ENCODE measurements around the gene NARS2.
"Not testable (repeated sequence)": the region's sequence is repeated elsewhere in the genome, so short reads cannot be mapped to it uniquely, and the experiment has no call there.

Gene NARS2

DNA sequence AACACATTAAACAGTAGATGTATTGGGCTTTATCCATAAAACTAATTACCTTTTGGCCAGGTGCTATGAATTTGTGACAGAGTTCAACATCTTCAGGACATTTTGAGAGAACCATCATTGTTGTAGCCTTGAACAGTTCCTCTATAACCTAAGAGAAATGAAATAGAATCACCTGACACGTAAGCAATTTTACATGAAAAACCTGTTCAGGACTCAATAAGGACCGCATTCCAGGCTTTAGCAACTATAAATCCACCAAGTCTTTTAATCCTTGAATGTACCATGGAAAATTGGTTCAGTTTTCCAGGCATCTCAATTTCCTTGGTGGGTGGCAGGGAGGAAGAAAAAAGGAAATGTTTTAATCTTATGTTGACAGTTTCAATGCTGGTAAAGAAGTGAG, 96.1 kb downstream of the NARS2 start:
- no peak for DNase-seq (ENCODE audit: low read depth)

DNA sequence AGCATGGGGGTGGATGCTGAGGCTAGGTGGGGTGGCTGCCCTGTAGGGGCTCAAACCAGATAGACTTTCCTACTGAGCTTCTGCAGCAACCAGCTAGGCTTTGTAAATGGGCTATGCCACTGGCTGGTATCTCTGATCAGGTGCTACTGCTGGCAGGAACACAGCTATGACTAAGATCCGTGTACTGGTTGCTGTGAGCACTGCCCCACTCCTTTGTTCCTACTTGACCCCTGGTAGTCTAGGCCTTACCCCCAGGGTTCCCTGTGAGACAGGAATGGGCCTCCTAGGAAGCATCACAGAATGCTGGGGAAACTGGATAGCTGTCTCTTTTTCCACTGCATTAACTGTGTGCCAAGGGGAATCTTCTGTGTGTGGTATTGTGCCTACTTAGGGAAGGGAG, 98.6 kb downstream of the NARS2 start:
- DNase-seq (ENCODE audit: low read depth) = no peak

DNA sequence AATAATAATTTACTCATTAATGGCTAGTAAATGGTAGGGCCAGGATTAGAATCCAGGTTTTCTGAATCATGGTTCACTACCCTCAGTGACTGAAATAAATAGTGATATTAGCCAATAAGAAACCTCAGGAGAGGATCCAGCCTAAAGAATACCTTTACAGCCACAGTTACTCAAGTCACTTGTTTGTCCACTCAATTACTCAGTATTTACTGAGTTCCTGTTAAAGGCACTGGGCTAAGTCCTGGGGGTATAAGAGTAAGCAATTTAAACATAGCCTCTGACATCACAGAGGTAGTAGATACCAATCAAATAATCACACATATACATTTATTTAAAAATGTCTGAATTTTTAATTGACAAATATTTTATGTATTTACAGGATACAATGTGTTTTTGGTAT, 100.2 kb downstream of the NARS2 start:
- DNase-seq (ENCODE audit: low read depth) = no peak

DNA sequence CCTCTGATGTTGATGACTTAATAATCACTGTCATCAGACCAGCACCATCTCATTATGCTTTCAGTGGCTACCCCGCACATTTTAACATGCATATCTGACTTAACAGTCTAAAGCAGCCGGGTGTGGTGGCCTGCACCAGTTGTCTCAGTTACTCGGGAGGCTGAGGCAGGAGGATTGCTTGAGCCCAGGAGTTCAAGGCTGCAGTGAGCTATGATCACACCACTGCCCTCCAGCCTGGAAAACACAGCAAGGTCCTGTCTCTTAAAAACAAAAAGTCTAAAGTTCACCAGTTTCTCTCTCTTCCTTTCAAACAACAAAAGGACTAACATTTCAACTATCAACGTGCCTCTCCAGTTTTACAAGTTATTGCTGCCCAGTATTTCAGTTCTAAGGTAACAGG, 101.8 kb downstream of the NARS2 start:
- no peak for DNase-seq (ENCODE audit: low read depth)

- no peak for DNase-seq (ENCODE audit: low read depth)
Measured at GRCh38 chr11:78472382-78472781, 102.3 kb downstream of the NARS2 start.

- DNase-seq (ENCODE audit: low read depth) = no peak
Measured at GRCh38 chr11:78470861-78471442, 103.7 kb downstream of the NARS2 start.

DNA sequence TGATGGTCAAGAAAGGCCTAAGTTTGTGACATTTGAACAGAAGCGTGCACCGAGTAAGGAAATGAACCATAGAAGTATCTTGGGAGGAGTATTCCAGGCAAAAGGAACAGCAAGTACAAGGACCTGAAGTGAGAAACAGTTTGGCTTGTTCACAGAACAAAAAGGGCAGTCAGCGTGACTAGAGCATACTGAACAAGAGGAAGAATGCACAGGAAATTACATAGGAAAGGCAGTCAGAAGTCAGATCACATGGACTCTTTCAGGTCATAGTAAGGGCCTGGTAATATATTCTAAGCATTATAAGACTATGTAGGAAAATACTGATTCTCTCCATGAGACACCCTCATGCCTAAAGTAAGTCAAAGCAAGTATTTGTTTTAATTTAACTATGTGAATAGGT, 104.8 kb downstream of the NARS2 start:
- DNase-seq (ENCODE audit: low read depth) = no peak

- DNase-seq (ENCODE audit: low read depth) = no peak
Measured at GRCh38 chr11:78467931-78468330, 106.7 kb downstream of the NARS2 start.

- no peak for DNase-seq (ENCODE audit: low read depth)
Measured at GRCh38 chr11:78467370-78467769, 107.3 kb downstream of the NARS2 start.

DNA sequence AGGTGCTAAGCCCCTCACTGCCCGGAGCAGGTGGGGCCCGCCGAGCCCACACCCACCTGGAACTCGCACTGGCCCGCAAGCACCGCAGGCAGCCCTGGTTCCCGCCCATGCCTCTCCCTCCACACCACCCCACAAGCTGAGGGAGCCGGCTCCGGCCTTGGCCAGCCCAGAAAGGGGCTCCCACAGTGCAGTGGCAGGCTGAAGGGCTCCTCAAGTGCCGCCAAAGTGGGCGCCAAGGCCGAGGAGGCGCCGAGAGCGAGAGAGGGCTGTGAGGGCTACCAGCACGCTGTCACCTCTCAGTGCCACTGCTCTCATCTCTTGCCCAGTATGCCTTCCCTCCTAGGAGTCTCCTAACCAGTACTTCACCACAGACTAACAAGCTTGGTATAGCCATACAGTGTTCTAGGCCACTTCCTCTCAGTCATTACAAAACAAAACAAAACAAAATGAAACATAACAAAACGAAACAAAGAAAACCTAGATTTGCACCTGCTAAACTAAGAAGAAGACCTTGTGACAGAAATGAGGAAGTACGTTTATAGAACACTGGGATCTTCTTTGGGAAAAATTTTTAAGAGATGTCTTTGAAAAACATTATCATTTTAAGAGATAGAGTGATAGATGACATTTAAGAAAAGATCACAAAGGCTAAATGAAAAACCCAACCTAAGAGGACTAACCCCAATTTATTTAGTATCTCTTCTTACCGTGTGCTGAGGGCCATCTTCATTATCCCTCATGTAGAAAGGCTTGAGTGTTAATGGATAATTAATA, 109.3 kb downstream of the NARS2 start:
- peak; percentile 16 for DNase-seq (ENCODE audit: low read depth)

DNA sequence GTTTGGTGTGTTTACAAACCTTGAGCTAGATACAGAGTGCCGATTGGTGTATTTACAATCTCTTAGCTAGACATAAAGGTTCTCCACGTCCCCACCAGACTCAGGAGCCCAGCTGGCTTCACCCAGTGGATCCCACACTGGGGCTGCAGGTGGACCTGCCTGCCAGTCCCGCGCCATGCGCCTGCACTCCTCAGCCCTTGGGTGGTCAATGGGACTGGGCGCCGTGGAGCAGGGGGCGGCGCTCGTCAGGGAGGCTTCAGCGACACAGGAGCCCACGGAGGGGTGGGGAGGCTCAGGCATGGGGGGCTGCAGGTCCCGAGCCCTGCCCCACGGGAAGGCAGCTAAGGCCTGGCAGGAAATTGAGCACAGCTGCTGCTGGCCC, 109.9 kb downstream of the NARS2 start:
- not testable (repeated sequence) for DNase-seq (ENCODE audit: low read depth)

GRCh38 chr11:78460471-78460870, 114.2 kb downstream of the NARS2 start:
- DNase-seq (ENCODE audit: low read depth) = no peak

GRCh38 chr11:78459738-78460137, 114.9 kb downstream of the NARS2 start:
- DNase-seq (ENCODE audit: low read depth) = no peak

DNA sequence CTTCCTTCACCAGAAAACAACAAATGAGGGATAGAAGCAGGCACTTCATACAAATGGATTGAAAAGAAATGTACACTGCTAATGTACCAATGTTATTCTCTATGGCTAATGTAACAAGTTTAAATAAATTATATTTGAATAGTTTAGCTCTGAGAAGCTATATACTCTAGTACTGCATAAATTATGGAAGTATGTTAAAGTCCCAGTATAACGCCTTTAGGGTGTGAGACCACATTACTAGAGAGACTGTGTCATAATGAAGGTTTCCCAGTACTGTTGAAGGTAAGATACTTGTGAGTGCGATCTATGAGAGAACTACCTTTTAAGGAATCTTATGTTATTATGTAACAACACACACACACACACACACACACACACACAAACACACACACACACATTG, 117.2 kb downstream of the NARS2 start:
- no peak for DNase-seq (ENCODE audit: low read depth)

DNA sequence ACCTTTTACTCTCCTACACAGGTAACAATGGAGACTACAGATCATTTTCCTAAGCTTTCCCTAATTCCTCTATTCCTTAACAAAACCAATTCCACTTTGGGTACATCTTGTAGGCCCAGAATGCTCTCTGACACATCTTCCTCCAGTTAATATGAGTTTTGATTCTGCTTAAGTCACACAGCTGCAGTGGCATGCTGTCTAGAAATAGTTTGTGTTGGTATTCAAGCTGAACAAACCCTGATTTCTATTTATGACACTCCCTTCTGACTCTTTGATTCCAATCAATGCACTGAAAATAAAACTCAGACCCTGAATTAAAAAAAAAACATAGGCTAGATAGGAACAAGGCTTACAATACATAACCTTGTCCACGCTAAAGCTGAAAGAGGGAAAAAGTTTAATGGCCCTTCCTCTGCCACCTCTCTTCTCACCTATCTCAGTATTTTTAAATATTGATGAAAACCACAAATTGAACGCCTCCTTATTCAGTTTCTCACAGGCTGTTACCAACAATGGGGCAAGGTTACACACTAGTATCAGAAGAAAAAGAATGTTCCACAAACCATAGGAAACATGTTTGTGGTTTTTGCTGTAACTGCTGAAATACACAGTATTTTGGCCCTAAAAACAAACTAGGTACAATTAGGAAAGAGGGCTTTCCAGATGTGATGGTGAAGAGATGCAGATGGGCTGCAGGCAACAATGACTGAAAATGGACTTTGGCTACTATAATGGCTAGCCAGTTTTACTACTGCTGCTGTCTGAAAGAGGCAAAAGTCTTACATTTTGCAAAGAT, 121.3 kb downstream of the NARS2 start:
- no peak for DNase-seq (ENCODE audit: low read depth)

- DNase-seq (ENCODE audit: low read depth) = no peak
Measured at GRCh38 chr11:78451371-78452150, 123.1 kb downstream of the NARS2 start.

GRCh38 chr11:78450866-78451265, 123.8 kb downstream of the NARS2 start:
- no peak for DNase-seq (ENCODE audit: low read depth)

GRCh38 chr11:78449866-78450265, 124.8 kb downstream of the NARS2 start:
- no peak for DNase-seq (ENCODE audit: low read depth)

- DNase-seq (ENCODE audit: low read depth) = no peak
Measured at GRCh38 chr11:78446210-78446609, 128.5 kb downstream of the NARS2 start.

GRCh38 chr11:78444726-78445125, 129.9 kb downstream of the NARS2 start:
- no peak for DNase-seq (ENCODE audit: low read depth)

GRCh38 chr11:78441956-78442355, 132.7 kb downstream of the NARS2 start:
- no peak for DNase-seq (ENCODE audit: low read depth)

- DNase-seq (ENCODE audit: low read depth) = no peak
Measured at GRCh38 chr11:78438298-78438975, 136.2 kb downstream of the NARS2 start.

Measured in activated gamma-delta T cell treated with anti-CD3 and anti-CD28 coated beads, Interleukin-2, amount 50 U/mL, for 16 hours (primary cell).